Measurements from ENCODE around the gene GDA. TPM values are rescaled to one million over a fixed set of nuclear protein-coding genes. Genes with fewer than 3 reads are reported as not detected.

The GDA gene
- total and polyA plus RNA-seq, 7 donors, result 0.07 to 0.52 (median 0.16) TPM

DNA sequence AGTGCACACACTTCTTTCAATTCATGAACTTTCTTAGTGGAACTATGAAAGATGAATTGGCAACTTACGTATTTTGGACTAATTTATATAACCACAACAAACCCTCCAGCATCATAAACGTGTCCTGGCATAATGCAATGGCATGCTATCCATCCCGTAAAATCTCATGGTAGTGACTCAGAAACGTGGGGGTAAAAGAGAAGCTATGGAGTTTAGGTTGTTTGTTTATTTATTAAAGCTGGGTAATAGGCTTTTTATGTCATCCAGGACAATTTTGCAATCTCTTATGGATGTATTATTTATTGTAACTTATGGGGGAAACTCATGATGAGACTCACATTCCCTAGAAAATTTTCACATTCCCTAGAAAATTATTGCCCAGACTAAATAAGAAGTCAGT, 106.3 kb downstream of the GDA start:
- Histone ChIP-seq H3K36me3 (ENCODE audit: insufficient read depth in 1 of 2, low read depth in 1 of 2) (no peaks in the 10 kb centered on the region), H3K4me3 (no peak overlapping the region), H3K27ac (no peak overlapping the region), H3K9me3 (no peaks in the 10 kb centered on the region), H3K27me3 (ENCODE audit: insufficient read depth in 3 of 3, low read length in 2 of 3) (peaks cover 0 to 1% (median 0%) of the 10 kb centered on the region in 3 donors), H3K4me1 (no peaks in the 10 kb centered on the region)
- no peak for ATAC-seq
- WGBS, 3 donors, result 76 to 77% (median 77%) methylated on average over 4 of the region's 4 CpGs
- TF ChIP-seq CTCF (IDR thresholded peaks at IDR 0.05), result no peak
- intact Hi-C loops (cut with DNase I), result no loop called here
- DNase-seq, result no peak

DNA sequence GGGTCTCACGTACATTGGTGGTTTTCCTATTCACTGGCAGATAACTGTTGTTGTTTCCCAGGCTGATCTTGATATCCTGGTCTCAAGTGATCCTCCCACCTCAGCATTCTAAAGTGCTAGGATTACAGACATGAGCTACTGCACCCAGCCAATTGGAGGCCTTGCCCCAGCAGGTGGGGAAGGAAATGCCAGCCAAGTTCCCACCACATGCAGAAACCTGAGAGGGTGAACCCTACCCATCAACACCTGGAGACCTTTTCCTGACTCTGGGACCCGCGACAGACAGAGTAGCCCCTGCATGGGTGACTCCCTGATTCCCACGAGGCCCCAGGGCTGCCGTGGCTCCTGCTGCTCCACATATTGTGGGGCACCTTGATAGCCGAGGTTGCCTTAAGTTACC, 107.7 kb downstream of the GDA start:
- no peak for ATAC-seq
- H3K27me3 ChIP-seq (ENCODE audit: insufficient read depth in 3 of 3, low read length in 2 of 3), result peaks cover 0 to 1% (median 0%) of the 10 kb centered on the region in 3 donors

DNA sequence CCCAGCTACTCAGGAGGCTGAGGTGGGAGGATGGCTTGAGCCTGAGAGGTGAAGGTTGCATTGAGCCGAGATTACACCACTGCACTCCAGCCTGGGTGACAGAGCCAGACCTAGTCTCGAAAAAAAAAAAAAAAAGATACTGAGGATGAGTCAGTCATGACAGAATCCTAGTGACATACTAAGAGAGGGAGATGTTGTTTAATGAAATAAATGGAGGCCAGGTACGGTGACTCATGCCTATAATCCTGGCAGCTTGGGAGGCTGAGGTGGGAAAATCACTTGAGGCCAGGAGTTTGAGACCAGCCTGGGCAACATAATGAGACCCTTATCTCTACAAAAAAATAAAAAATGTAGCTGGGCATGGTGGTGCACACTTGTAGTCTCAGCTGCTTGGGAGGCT, 108.6 kb downstream of the GDA start:
- no peak for ATAC-seq
- TF ChIP-seq CTCF (IDR thresholded peaks at IDR 0.05), result no peak
- intact Hi-C loops (cut with DNase I), result no loop called here
- H3K4me1 ChIP-seq, result no peaks in the 10 kb centered on the region
- no peaks in the 10 kb centered on the region for H3K9me3 ChIP-seq
- peaks cover 0 to 1% (median 0%) of the 10 kb centered on the region in 3 donors for H3K27me3 ChIP-seq (ENCODE audit: insufficient read depth in 3 of 3, low read length in 2 of 3)
- no peak for DNase-seq
- 71 to 85% (median 78%) methylated on average over 3 of the region's 3 CpGs for WGBS, 3 donors
- no peaks in the 10 kb centered on the region for H3K36me3 ChIP-seq (ENCODE audit: insufficient read depth in 1 of 2, low read depth in 1 of 2)
- no peak overlapping the region for H3K4me3 ChIP-seq
- no peak overlapping the region for H3K27ac ChIP-seq

More for the DNA sequence above, 107.7 kb downstream of the GDA start:
- no peak for DNase-seq
- whole genome bisulfite sequencing, 3 donors, result 72 to 88% (median 77%) methylated on average over 6 of the region's 6 CpGs
- H3K4me1 ChIP-seq, result no peaks in the 10 kb centered on the region
- TF ChIP-seq CTCF (IDR thresholded peaks at IDR 0.05), result no peak
- H3K36me3 ChIP-seq (ENCODE audit: insufficient read depth in 1 of 2, low read depth in 1 of 2), result no peaks in the 10 kb centered on the region
- H3K9me3 ChIP-seq, result no peaks in the 10 kb centered on the region
- intact Hi-C loops (cut with DNase I), result no loop called here
- no peak overlapping the region for H3K27ac ChIP-seq
- H3K4me3 ChIP-seq, result no peak overlapping the region

- intact Hi-C loops (cut with DNase I), result no loop called here
- 22 to 38% (median 36%) methylated on average over 2 of the region's 2 CpGs for WGBS, 3 donors
Observed at GRCh38 chr9:72262063-72262462, 112.8 kb downstream of the GDA start.

More at GRCh38 chr9:72262063-72262462, 112.8 kb downstream of the GDA start:
- no peaks in the 10 kb centered on the region for H3K36me3 ChIP-seq (ENCODE audit: insufficient read depth in 1 of 2, low read depth in 1 of 2)
- peaks cover 0 to 1% (median 0%) of the 10 kb centered on the region in 3 donors for H3K27me3 ChIP-seq (ENCODE audit: insufficient read depth in 3 of 3, low read length in 2 of 3)
- no peaks in the 10 kb centered on the region for H3K4me1 ChIP-seq
- ATAC-seq (no peak), DNase-seq (no peak)
- TF ChIP-seq CTCF (IDR thresholded peaks at IDR 0.05), result no peak
- no peak overlapping the region for H3K4me3 ChIP-seq
- no peaks in the 10 kb centered on the region for H3K9me3 ChIP-seq
- H3K27ac ChIP-seq, result no peak overlapping the region

All from psoas muscle (tissue), 8 donors.